ENCODE results near the gene FAM43B.

The FAM43B gene

DNA sequence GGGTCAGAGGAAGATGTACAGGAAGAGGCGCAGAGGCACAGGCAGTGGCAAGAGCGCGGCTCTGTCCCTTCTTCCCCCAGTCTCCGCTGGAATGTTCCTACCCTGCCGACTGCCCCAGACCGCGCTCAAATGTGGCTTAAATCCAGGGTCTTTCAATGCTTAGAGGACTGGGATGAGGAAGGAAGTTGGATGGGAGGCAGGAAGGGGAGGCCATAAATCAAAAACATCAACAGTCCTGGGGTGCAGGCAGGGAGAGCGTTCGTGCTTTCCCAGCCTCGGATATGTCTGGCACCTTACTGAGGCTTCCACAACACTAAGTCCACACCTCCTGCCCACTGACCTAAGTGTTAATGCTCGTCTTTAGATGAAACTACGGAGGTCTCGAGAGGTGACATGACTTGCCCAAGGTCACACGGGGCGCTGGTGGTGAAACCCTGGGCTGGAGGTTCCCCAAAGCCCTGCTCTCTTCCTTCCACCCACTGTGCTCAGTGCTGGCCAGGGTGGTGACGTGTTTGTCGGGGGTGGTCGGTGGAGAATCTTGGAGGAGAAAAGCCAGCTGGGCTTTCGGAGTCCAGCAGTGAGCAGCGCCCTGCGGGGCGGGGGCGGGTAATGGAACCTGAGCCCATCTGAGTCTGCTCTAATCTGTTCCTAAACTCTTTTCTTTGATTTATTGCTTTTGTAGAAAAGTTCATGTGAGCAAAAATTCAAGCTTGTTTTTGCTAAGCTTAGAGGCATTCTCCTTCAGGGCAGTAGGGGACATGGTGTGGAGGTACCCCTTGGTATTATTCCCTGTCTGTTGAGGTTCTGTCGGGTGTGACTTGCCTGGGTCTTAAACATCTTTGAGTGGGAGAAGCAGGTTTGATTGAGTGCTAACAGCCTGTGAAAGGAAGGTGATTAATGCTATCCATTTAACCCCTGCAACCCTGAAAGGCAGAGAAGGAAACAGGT, 37.2 kb downstream of the FAM43B start:
- DNase-seq (ENCODE audit: insufficient read length, low spot score) (no peak), FAIRE-seq (no peak)

DNA sequence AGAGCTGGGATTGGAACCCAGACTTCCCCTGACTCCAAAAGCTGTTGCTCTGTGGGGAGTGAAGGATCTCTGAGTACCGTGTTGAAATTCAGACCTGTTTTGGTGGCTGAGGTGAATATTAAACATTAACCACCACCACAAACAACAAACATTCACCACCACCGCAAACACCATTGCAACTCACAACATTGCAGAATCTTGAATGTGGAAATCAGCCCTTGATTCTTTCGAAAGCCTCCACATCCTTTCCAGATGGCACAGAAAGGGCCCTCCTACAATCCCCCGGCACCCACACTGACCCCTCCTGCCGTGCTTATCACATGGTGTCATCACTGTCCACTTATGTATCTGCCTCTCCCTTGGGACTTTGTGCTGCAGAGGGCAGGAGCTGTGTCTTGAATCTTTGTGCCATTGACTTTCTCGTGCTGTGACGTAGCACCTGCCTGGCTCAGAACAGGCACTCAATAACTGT, 38.0 kb downstream of the FAM43B start:
- TF ChIP-seq POU2F2 (IDR thresholded peaks at IDR 0.05; ENCODE audit: low read depth, low read length): no peak
- no peak for TF ChIP-seq POLR2A (IDR thresholded peaks at IDR 0.05; ENCODE audit: low read depth, low read length)
- no peak for TF ChIP-seq SPI1 (IDR thresholded peaks at IDR 0.05; ENCODE audit: low read depth, low read length)
- no peak for TF ChIP-seq TAF1 (IDR thresholded peaks at IDR 0.05; ENCODE audit: low read depth, low read length)
- no peak for TF ChIP-seq POLR2AphosphoS5 (IDR thresholded peaks at IDR 0.05; ENCODE audit: low read depth, low read length)
- no peak for TF ChIP-seq PAX5 (IDR thresholded peaks at IDR 0.05; ENCODE audit: insufficient read depth, low read length, severe bottlenecking)
- FAIRE-seq (no peak), DNase-seq (ENCODE audit: insufficient read length, low spot score) (no peak)

More for the DNA sequence above, 37.2 kb downstream of the FAM43B start:
- TF ChIP-seq PAX5 (IDR thresholded peaks at IDR 0.05; ENCODE audit: insufficient read depth, low read length, severe bottlenecking) (no peak), POLR2AphosphoS5 (IDR thresholded peaks at IDR 0.05; ENCODE audit: low read depth, low read length) (no peak), POU2F2 (IDR thresholded peaks at IDR 0.05; ENCODE audit: low read depth, low read length) (no peak), SPI1 (IDR thresholded peaks at IDR 0.05; ENCODE audit: low read depth, low read length) (no peak), POLR2A (IDR thresholded peaks at IDR 0.05; ENCODE audit: low read depth, low read length) (no peak), TAF1 (IDR thresholded peaks at IDR 0.05; ENCODE audit: low read depth, low read length) (no peak)

DNA sequence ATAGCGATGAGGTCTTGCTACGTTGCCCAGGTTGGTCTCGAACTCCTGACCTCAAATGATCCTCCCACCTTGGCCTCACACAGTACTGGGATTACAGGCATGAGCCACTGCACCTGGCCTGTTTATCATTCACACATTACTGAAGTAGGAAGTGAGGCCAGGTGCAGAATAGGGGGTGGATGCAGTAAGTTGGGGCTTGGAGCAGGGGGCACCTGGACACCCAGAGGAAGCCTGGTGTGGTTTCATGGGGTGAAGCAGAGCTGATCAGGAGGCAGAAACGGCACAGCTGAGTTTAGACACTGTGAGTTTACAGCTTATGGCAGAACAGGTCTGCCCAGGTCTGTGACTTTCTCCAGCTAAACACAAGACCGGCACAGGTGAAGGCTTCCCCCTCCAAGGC, 41.4 kb downstream of the FAM43B start:
- TF ChIP-seq SPI1 (IDR thresholded peaks at IDR 0.05; ENCODE audit: low read depth, low read length) (no peak), TAF1 (IDR thresholded peaks at IDR 0.05; ENCODE audit: low read depth, low read length) (no peak), POLR2AphosphoS5 (IDR thresholded peaks at IDR 0.05; ENCODE audit: low read depth, low read length) (no peak), POU2F2 (IDR thresholded peaks at IDR 0.05; ENCODE audit: low read depth, low read length) (no peak), PAX5 (IDR thresholded peaks at IDR 0.05; ENCODE audit: insufficient read depth, low read length, severe bottlenecking) (no peak), POLR2A (IDR thresholded peaks at IDR 0.05; ENCODE audit: low read depth, low read length) (no peak)
- DNase-seq (ENCODE audit: insufficient read length, low spot score) (no peak), FAIRE-seq (no peak)

DNA sequence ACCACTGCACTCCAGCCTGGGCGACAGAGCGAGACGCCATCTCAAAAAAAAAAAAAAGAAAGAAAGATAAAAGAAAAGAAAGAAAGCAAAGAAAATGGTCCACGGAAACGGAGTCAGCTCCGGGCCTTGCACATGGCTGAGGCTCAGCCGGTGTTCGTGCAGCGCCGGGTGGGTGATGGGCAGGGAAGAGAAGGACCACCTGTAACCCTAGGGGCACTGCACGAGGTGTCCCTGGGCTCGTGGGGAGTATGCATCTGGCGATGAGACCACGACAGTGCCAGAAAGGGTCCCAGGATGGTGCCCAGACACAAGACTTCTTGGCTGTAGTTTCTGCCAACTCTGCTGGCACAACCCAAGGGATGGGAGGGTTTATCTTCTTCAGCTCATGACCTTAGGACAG, 42.4 kb downstream of the FAM43B start:
- FAIRE-seq: no peak
- TF ChIP-seq POLR2AphosphoS5 (IDR thresholded peaks at IDR 0.05; ENCODE audit: low read depth, low read length): no peak
- TF ChIP-seq SPI1 (IDR thresholded peaks at IDR 0.05; ENCODE audit: low read depth, low read length): no peak
- TF ChIP-seq POU2F2 (IDR thresholded peaks at IDR 0.05; ENCODE audit: low read depth, low read length): no peak
- TF ChIP-seq POLR2A (IDR thresholded peaks at IDR 0.05; ENCODE audit: low read depth, low read length): no peak
- no peak for TF ChIP-seq TAF1 (IDR thresholded peaks at IDR 0.05; ENCODE audit: low read depth, low read length)
- no peak for TF ChIP-seq PAX5 (IDR thresholded peaks at IDR 0.05; ENCODE audit: insufficient read depth, low read length, severe bottlenecking)
- DNase-seq (ENCODE audit: insufficient read length, low spot score): no peak

DNA sequence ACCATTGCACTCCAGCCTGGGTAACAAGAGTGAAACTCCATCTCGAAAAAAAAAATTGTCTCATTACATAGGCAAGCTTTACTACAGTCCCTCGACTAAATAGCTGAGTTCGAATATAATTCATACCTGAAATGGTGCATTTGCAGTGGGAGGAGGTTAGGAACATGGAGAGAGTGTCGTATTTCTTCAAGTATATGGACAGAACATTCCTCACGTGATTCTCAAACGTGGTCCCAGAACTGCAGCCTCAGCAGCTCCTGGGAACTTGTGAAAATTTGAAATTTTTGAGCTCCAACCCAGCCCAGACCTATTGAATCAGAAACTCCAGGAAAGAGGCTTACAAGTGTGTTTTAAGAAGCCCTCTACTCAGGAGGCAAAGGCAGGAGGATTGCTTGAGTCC, 43.7 kb downstream of the FAM43B start:
- no peak for FAIRE-seq
- no peak for DNase-seq (ENCODE audit: insufficient read length, low spot score)

DNA sequence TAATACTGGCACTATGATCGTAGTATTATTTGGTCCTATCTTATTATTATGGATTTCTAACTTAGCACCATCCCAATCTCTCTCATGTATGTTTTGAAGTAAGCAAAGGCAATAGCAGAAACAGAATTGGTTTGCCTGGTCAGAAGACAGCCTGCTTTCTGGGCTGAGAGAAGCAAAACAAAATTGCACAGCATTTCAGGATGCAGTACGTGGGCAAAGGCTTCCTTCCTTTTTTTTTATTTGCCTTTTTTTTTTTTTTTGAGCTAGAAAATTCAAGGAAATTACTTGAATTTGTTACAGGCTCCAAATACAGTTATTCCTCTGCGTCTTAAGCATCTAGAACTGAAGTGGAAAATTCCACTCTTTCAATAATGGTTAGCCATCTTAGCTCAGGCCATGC, 45.3 kb downstream of the FAM43B start:
- FAIRE-seq: no peak

More for the DNA sequence above, 43.7 kb downstream of the FAM43B start:
- no peak for TF ChIP-seq POU2F2 (IDR thresholded peaks at IDR 0.05; ENCODE audit: low read depth, low read length)
- no peak for TF ChIP-seq PAX5 (IDR thresholded peaks at IDR 0.05; ENCODE audit: insufficient read depth, low read length, severe bottlenecking)
- TF ChIP-seq TAF1 (IDR thresholded peaks at IDR 0.05; ENCODE audit: low read depth, low read length): no peak
- TF ChIP-seq SPI1 (IDR thresholded peaks at IDR 0.05; ENCODE audit: low read depth, low read length): no peak

DNA sequence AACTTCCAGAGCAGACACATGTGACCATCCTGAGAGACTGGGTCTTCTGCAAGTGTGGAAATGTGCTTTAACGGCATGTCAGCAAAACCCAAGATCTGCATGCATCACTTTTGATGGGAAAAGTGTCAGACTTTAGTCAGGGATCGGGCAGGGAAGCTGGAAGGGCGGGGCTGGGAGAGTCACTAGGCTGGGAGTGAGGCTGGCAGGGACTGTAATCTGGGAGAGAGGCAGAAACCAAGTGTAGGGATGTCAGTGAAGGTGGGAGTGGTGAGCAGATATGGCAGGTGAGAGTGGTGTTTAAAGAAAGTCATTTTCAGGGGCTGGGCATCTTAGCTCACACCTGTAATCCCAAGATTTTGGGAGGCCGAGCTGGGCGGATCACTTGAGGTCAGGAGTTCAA, 47.8 kb downstream of the FAM43B start:
- DNase-seq (ENCODE audit: insufficient read length, low spot score) (no peak), FAIRE-seq (no peak)
- no peak for TF ChIP-seq TAF1 (IDR thresholded peaks at IDR 0.05; ENCODE audit: low read depth, low read length)
- no peak for TF ChIP-seq POU2F2 (IDR thresholded peaks at IDR 0.05; ENCODE audit: low read depth, low read length)

More for the DNA sequence above, 45.3 kb downstream of the FAM43B start:
- TF ChIP-seq POU2F2 (IDR thresholded peaks at IDR 0.05; ENCODE audit: low read depth, low read length) (no peak), SPI1 (IDR thresholded peaks at IDR 0.05; ENCODE audit: low read depth, low read length) (no peak), TAF1 (IDR thresholded peaks at IDR 0.05; ENCODE audit: low read depth, low read length) (no peak), POLR2AphosphoS5 (IDR thresholded peaks at IDR 0.05; ENCODE audit: low read depth, low read length) (no peak), POLR2A (IDR thresholded peaks at IDR 0.05; ENCODE audit: low read depth, low read length) (no peak), PAX5 (IDR thresholded peaks at IDR 0.05; ENCODE audit: insufficient read depth, low read length, severe bottlenecking) (no peak)
- DNase-seq (ENCODE audit: insufficient read length, low spot score): no peak

DNA sequence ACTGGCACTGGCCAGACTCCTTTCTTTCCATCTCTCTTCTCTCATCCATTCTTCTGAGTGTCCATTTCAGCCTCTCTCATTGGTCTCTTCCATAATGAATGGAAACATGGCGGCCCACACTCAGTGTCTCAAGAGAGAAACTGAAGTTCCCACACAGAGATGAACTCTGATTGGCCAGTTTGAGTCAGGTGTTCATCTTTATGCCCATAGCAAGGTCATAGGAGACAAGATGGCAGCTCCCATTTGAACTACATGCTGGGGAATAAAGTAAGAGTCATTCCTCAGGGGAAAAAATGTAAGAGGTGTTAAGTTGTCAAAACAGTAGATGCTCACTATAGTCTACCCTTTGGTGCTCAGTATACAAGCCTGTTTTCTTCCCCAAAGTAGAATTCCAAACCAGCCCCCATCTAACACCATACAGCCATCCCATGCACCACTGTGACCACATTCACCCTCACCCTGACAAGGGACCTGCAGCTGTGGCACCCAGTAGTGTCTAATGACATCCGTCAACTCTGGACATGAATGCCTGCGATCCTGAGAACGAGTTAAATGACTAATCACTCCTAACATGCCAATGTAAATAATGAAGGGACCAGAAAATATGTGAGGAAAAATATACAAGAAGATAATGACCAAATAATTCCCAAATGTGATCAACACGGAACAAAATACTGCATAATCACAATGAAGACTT, 48.9 kb downstream of the FAM43B start:
- DNase-seq (ENCODE audit: insufficient read length, low spot score) (no peak), FAIRE-seq (no peak)
- TF ChIP-seq POU2F2 (IDR thresholded peaks at IDR 0.05; ENCODE audit: low read depth, low read length) (no peak), PAX5 (IDR thresholded peaks at IDR 0.05; ENCODE audit: insufficient read depth, low read length, severe bottlenecking) (no peak), TAF1 (IDR thresholded peaks at IDR 0.05; ENCODE audit: low read depth, low read length) (no peak), POLR2AphosphoS5 (IDR thresholded peaks at IDR 0.05; ENCODE audit: low read depth, low read length) (no peak), SPI1 (IDR thresholded peaks at IDR 0.05; ENCODE audit: low read depth, low read length) (no peak), POLR2A (IDR thresholded peaks at IDR 0.05; ENCODE audit: low read depth, low read length) (no peak)

DNA sequence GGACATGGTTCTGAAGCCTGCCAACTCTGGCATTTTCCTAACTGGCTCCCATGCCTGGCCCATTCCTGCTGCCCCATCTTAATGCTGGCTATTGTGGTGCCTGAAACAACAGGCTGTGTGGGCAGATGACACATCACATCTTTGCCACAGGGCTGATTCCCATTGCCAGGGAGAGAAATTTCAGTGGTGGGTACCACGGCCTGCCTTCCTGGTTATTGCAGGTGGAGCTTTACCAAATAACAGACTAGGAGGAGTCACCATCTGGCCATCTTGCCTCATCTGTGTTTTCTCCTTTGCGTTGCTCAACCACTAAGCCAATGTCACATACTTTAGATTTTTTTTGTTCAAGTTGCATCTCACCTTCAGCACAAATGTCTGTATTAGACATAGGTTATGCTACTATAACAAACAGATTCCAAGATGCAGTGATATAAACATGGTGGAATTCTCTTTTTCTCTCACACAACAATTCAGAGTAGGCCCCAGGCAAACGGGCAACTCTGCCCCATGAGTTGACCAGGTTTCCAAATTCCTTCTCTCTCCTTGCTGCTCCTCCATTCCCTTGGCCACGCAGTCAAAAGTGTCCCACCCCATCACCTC, 50.6 kb downstream of the FAM43B start:
- TF ChIP-seq PAX5 (IDR thresholded peaks at IDR 0.05; ENCODE audit: insufficient read depth, low read length, severe bottlenecking) (no peak), POLR2AphosphoS5 (IDR thresholded peaks at IDR 0.05; ENCODE audit: low read depth, low read length) (no peak), SPI1 (IDR thresholded peaks at IDR 0.05; ENCODE audit: low read depth, low read length) (no peak), TAF1 (IDR thresholded peaks at IDR 0.05; ENCODE audit: low read depth, low read length) (no peak), POU2F2 (IDR thresholded peaks at IDR 0.05; ENCODE audit: low read depth, low read length) (no peak), POLR2A (IDR thresholded peaks at IDR 0.05; ENCODE audit: low read depth, low read length) (no peak)
- no peak for DNase-seq (ENCODE audit: insufficient read length, low spot score)
- FAIRE-seq: no peak
